Neural cell (in vitro differentiated cells): Measurements from ENCODE around the gene BMI1.

Source experiments
- EP300 ChIP-seq: fragments of 450-650 bp; conservative IDR thresholded peaks from 2 replicates; pipeline ENCODE4 v1.6.1; 2014; ENCODE audit warnings: antibody characterized with exemption, mild to moderate bottlenecking, moderate library complexity; ENCODE audit not compliant: poor library complexity, severe bottlenecking
- EZH2 ChIP-seq: fragments of 200-600, 300-800 bp; shearing (Covaris generic), sonication (generic); IDR thresholded peaks from 2 replicates; pipeline ENCODE4 v1.6.1; 2014; ENCODE audit warnings: antibody characterized with exemption, low read length, borderline replicate concordance, mild to moderate bottlenecking; ENCODE audit not compliant: insufficient read depth, poor library complexity, severe bottlenecking
- MXI1 ChIP-seq: fragments of 450-650 bp; conservative IDR thresholded peaks from 2 replicates; pipeline ENCODE4 v1.6.1; 2014; ENCODE audit warnings: antibody characterized with exemption, mild to moderate bottlenecking; ENCODE audit not compliant: poor library complexity, severe bottlenecking
- POLR2AphosphoS5 ChIP-seq: IDR thresholded peaks from 2 replicates; pipeline ENCODE4 v1.6.1; 2012
- RAD21 ChIP-seq: fragments of 450-650 bp; conservative IDR thresholded peaks from 2 replicates; pipeline ENCODE4 v1.6.1; 2014; ENCODE audit warnings: antibody characterized with exemption, mild to moderate bottlenecking, moderate library complexity
- REST ChIP-seq: IDR thresholded peaks from 2 replicates; pipeline ENCODE4 v1.6.1; 2012; ENCODE audit warnings: borderline replicate concordance
- SMC3 ChIP-seq: fragments of 450-650 bp; conservative IDR thresholded peaks from 2 replicates; pipeline ENCODE4 v1.6.1; 2014; ENCODE audit warnings: antibody characterized with exemption, mild to moderate bottlenecking, moderate library complexity; ENCODE audit not compliant: poor library complexity
- TAF1 ChIP-seq: IDR thresholded peaks from 2 replicates; pipeline ENCODE4 v1.6.1; 2012; ENCODE audit warnings: low read depth
- TF ChIP-seq, protein P1 (sequence below): fragments of 450-650 bp; IDR thresholded peaks from 2 replicates; pipeline ENCODE4 v1.5.1; 2014; ENCODE audit warnings: antibody characterized with exemption, mild to moderate bottlenecking, moderate library complexity; ENCODE audit not compliant: poor library complexity, severe bottlenecking

DNA sequence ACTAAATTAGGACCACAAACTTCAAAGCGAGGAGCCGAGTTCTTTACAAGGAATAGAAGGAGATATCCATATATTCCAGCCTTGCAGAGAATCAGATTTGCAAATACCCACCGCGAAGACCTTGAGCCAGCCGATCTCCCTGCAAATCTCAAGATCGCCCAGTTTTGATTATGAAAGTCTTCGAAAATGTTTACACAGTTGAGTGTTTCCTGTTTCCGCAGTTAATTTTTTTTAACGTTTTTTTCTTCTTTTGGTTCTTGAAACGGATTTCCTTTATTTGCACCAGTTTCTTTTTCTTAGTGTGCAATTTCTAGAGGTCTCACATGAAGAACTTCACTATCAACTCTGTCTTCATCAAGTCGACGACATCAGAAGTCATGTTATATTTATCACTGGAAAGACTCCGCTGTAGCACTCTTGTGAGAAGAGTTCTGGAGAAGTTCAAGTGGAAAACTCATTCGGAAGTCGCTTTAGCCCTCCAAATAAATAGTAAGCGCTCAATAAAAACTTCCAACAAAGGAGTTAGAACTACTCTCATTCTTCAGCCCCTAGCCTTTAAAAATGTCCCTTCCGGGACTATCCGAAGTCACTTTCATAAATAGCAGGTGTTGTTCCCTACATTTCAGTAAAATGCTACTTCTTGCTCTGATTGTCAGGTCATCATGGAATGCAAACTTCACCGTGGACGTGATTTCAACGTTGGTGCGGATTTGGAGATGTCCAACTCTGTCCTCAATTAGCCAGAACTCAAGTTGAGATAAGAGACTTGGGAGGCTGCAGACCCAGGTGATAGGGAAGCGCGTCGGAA lies 12.5 kb downstream of the BMI1 start:
- no peak for TF ChIP-seq POLR2AphosphoS5
- no peak for TF ChIP-seq MXI1
- TF ChIP-seq, protein P1, sequence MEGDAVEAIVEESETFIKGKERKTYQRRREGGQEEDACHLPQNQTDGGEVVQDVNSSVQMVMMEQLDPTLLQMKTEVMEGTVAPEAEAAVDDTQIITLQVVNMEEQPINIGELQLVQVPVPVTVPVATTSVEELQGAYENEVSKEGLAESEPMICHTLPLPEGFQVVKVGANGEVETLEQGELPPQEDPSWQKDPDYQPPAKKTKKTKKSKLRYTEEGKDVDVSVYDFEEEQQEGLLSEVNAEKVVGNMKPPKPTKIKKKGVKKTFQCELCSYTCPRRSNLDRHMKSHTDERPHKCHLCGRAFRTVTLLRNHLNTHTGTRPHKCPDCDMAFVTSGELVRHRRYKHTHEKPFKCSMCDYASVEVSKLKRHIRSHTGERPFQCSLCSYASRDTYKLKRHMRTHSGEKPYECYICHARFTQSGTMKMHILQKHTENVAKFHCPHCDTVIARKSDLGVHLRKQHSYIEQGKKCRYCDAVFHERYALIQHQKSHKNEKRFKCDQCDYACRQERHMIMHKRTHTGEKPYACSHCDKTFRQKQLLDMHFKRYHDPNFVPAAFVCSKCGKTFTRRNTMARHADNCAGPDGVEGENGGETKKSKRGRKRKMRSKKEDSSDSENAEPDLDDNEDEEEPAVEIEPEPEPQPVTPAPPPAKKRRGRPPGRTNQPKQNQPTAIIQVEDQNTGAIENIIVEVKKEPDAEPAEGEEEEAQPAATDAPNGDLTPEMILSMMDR: no peak
- no peak for TF ChIP-seq REST
- no peak for TF ChIP-seq TAF1
- no peak for TF ChIP-seq EP300
- no peak for TF ChIP-seq EZH2
- no peak for TF ChIP-seq RAD21
- TF ChIP-seq SMC3: no peak
